Upper lobe of right lung (tissue), 1 donor: Measurements from ENCODE around the gene EPB42. TPM values are rescaled to one million over a fixed set of nuclear protein-coding genes. Genes with fewer than 3 reads are reported as not detected.

Source experiments
- total RNA-seq: library from RNA; stranded (reverse); fragmentation: NEBNext Ultra II Directional; extraction: Animal tissue kit (Norgen Biotek cat#: 25700); gene quantifications from one replicate; pipeline ENCODE4 v1.2.1, GENCODE V29; 2021
- donor health status: DM: no; HTN: yes; CAD: no; lungs with severe emphysema.

The EPB42 gene
- total RNA-seq, 1 donor from 2014 or later: not detected

Other genes starting within 250 kb of the EPB42 start
- gene UBR1, start 115.0 kb downstream of the EPB42 start, total RNA-seq: 37.9 TPM
- gene TMEM62, start 87.4 kb downstream of the EPB42 start, total RNA-seq: 28.1 TPM
- 57.9 TPM for gene CCNDBP1, start 35.6 kb downstream of the EPB42 start, total RNA-seq
- gene TGM5, start 45.9 kb upstream of the EPB42 start, total RNA-seq: not detected
- gene TGM7, start 81.2 kb upstream of the EPB42 start, total RNA-seq: not detected
- 8.1 TPM for gene LCMT2, start 109.6 kb upstream of the EPB42 start, total RNA-seq
- gene ZSCAN29, start 150.0 kb upstream of the EPB42 start, total RNA-seq: 18.3 TPM
- gene TUBGCP4, start 150.1 kb upstream of the EPB42 start, total RNA-seq: 21.3 TPM